Colon (tissue), 2 donors: ENCODE data around the gene SORBS2.

Experiments
- FAIRE-seq: peaks from 2 replicates; lab custom pipeline; 2012; peaks lifted over from hg19 to GRCh38; lab: Jason Lieb, UNC
- donor health status: control.
- donor health status: control.

The SORBS2 gene

GRCh38 chr4:185589067-185589836 is 222.7 kb downstream of the SORBS2 start:
- FAIRE-seq = no peak

- no peak for FAIRE-seq
These were observed 224.4 kb downstream of the SORBS2 start for GRCh38 chr4:185587427-185588161.

DNA sequence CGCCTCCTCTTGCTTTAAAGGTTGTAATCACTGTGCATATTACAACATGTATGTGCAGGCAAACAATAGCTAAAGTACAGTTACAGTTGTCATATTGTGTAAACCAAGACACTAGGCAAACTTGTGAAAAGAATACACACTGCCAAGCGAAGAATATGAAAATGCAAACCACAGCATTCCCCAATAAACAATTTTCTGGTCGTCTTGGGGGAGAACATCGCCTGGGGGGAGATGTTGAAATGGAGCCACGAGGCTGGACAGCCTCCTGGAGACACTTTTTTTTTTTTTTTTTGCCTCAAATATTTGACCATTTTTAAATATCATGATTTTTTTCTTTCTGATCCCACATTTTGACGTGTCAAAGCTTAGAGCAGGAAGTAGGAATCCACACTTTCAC is 225.0 kb downstream of the SORBS2 start:
- FAIRE-seq = no peak

- no peak for FAIRE-seq
These were observed 226.8 kb downstream of the SORBS2 start for GRCh38 chr4:185585211-185585610.

DNA sequence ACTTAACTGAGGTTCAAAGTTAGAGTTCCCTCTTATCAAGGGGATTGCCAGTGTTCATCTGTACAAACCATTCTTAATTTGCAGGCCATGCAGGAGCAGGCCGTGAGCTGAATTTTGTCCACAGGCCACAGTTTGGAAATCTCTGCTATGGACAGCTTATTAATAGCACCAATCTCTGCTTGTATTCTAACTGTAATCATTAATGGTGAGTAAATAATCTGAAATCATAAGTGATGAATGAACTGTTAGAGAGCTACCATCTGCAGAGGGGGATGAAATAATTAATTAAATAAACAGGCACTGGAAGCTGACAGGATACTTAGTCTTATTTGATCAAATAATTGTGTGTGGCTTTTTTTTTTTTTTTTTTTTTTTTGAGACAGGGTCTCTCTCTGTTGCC is 228.2 kb downstream of the SORBS2 start:
- FAIRE-seq = no peak

DNA sequence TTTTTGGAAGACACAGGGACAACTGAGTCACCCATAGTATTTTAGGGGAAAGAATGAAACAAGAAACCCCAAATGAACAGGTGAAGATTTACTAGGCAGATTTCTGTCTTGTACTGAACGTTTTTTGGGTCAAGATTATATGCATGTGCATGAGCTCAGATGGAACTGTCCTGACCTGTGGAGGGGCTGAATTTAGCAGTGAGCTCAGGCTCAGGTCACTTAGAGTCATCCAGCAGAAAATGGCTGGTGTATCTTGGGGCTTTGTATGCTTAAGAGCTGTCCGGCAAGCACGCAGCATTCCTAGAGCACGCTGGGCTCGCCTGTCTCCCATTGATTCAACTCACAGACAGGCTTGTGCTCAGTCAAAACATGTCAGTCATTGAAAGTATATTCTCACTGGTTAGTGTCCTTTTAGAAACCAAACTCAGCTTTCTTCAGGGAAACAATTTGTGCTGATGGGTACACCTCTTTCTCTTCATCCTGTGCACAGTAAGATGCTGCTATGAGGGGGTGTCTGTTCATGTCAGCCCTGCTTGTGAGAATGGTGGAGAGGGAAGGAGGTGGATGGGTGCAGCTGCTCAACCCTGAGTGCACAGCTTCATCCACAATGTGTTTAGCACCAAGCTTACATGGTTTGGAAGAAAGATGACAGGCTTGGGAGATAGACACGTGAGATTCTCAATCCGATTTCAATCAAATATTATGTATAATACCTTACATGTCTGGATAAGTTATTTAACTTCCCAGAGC is 229.2 kb downstream of the SORBS2 start:
- FAIRE-seq = no peak

GRCh38 chr4:185580699-185581098 is 231.3 kb downstream of the SORBS2 start:
- FAIRE-seq = no peak

GRCh38 chr4:185578284-185578683 is 233.7 kb downstream of the SORBS2 start:
- no peak for FAIRE-seq

DNA sequence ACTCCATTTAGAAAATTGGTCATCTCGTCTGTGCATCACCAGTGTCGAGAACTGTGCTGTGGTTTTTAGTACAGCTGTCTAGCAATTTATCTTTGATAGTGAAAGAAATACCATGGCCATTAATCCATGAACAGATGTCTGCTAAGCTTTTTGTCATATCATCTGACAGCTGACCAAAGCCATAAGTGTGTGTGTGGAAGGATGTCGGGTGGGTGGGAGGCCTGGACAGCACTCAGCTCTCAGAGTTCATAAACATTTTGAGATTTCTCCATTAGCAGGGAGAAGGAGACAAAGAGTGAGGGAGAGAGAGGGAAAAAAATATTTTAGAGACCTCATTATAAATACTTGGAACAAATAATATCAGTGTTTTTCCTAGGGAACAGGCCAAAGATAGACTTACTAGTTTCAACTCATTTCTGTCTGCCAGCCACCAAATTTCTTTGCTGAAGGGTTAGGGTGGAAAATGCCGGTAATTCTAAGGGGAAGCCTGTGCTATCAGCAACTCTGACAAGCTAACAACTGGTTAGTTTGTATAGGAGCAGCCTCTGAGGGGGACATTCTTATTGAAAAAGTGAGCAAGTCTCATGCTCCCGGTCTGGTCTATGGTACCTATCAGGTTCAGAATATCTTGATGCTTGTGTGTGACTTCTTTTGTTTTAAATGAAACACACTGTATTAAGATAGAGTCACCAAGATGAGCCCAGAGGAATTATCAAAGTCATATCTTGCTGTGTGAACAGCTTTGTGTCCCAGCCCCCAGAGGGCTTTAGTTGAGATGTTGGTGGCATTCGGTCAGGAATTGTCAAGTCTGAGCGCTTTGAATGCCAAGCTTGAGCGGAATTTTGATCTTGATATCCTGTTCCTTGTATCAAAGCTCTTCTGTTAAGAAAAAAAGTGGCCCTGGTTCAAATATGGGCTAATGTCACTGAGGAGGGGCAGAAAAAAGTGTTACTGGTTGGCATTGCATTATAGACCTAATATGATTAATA is 234.7 kb downstream of the SORBS2 start:
- FAIRE-seq = no peak

- no peak for FAIRE-seq
These were observed 235.6 kb downstream of the SORBS2 start for GRCh38 chr4:185576314-185576961.

DNA sequence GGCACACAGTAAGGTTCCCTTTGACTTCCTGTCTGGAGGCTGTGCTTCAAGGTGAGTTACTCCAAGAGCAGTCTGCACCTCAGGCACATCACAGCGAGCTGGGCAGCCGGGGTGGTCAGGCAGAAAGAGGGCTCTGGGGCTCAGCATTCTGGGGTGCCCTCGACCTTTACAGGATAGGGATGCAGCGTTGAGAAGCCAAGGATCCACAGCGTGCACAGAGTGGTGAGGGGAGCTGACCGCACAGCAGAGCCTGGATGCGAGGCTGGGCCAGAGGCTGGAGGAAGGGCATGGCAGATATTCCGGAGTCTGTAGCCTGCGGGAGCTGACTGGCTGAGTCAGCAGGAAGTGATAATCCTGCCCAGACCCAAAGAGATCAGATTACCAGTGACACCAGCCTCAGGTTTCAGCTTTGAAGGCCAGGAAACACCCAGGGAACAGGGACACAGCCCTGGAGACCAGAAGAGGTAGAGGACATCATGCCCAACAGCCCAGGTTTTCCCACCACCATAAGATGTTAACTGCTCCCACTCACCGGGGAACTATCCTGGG is 238.3 kb downstream of the SORBS2 start:
- no peak for FAIRE-seq

DNA sequence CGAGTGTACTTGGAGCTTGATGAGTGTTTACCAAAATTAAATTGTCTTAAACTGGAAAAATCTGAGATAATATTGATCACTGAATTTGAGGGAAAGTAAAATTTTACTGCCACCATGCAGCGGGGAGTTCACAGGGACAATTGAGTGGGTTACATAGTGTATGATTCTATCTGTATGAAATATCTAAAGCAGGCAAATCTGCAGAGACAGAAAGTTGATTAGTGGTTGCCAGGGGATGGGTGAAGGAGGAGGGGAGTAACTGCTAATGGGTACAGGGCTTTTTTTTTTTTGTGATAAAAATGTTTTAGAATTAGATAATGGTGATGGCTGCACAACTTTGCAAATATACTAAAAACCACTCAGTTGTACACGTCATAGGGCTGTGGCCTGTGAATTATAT is 241.3 kb downstream of the SORBS2 start:
- no peak for FAIRE-seq

- FAIRE-seq = no peak
These were observed 244.3 kb downstream of the SORBS2 start for GRCh38 chr4:185567381-185568376.

GRCh38 chr4:185566972-185567371 is 245.0 kb downstream of the SORBS2 start:
- FAIRE-seq = no peak

DNA sequence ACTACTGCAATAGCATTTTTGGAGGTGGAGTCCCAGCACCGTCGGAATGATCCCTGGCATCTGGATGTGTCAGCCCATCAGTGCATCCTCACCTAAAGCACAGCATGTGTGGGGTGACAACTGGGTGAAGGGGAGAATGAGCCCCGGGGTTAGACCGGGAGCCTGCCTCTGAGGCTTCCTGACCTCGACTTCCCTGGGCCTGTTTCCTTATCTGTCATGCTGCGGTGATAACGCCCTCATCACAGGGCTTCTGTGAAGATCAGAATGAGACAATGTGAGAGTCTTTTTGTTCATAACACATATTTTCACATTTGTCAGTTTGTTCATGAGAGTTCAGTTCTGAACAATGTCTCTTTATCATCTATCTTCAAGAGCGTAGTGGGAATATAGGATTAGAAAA is 245.6 kb downstream of the SORBS2 start:
- FAIRE-seq = no peak

- FAIRE-seq = no peak
These were observed 246.3 kb downstream of the SORBS2 start for GRCh38 chr4:185565696-185566095.

DNA sequence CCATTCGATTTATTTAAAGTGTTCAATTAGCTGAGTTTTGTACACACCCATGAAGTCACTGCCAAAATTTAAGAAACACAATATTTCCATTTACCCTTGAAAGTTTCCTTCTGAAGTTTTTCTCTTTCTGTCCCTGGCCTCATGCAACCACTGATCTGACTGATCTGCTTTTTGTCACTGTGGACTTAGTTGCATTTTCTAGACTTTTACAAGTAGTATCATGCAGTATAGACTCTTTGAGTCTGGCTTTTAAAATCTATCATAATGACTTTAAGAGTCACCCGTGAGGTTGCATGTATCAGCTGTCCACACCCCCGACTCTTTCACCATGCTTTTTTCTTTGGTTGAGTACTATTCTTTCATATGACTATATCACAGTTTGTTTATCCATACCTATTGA is 247.6 kb downstream of the SORBS2 start:
- FAIRE-seq = no peak

DNA sequence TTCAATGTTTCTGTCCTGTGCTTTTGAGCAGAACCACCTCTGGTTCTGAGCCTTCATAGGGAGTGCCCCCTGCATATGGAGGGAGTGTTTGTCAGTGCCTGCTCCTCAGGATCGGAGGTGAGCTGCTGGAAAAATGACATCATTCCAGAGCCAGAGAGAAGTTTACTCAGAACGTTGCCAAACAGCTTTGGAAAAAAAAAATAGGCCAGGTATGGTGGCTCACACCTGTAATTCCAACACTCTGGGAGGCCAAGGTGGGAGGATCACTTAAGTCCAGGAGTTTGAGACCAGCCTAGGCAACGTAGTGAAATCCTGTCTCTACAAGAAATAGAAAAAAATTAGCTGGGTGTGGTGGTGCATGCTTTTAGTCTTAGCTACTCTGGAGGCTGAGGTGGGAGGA is 249.5 kb downstream of the SORBS2 start:
- FAIRE-seq = no peak

DNA sequence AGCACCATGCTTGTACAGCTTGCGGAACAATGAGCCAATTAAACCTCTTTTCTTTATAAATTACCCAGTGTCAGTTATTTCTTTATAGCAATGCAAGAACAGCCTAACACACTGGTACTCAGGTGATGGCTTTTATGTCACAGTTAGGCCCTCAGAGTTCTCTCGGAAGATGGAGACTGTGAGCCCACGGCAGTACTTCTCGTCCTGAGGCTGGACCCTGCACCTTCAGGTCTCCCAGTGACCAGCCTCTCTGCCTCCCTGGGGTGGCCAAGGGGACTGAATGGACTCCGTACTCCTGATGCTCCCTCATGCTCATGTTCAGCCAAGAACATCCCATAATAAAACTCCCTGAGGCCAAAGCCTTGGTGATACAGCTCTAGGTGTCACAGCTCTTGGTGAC is 251.7 kb downstream of the SORBS2 start:
- FAIRE-seq = no peak

DNA sequence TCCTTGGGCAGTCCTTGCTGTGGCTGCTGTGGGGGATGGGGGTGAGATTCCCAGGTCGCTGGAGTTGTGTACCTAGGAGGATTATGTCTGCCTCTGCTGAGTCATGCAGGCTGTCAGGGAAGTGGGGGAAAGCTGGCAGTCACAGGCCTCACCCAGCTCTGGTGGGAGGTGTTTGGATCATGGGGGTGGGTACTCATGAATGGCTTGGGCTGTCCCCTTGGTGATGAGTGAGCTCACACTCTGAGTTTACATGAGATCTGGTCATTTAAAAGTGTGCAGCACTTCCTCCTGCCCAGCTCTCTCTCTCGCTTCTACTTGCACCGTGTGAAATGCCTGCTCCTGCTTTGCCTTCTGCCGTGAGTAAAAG is 252.1 kb downstream of the SORBS2 start:
- FAIRE-seq = no peak
